KG1 (cell line): Measurements from ENCODE around the gene ABRACL.

Experiments
- DNase-seq: peaks from one replicate; lab custom pipeline; 2025; lab: John Stamatoyannopoulos, UW

Gene ABRACL

DNA sequence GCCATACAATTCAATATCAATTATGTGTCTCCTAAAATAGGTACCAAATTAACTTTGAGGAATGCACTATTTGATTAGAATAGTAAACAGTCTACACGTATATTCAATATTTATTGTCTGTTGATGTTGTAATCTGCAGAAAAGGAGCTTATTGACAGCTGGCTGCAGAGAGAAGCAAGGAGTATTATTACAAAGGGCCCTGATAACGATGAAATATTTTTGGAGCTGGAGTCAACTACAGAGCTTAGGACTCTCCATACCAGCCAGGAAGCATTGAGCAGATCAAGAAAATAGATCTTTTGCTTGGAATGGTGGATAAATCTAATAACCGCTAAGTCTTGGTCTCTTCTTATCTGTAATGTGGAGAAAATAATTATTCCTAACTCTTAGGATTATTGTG, 25.5 kb downstream of the ABRACL start:
- DNase-seq: no peak

- no peak for DNase-seq
Measured at GRCh38 chr6:139055709-139056108, 27.2 kb downstream of the ABRACL start.

DNA sequence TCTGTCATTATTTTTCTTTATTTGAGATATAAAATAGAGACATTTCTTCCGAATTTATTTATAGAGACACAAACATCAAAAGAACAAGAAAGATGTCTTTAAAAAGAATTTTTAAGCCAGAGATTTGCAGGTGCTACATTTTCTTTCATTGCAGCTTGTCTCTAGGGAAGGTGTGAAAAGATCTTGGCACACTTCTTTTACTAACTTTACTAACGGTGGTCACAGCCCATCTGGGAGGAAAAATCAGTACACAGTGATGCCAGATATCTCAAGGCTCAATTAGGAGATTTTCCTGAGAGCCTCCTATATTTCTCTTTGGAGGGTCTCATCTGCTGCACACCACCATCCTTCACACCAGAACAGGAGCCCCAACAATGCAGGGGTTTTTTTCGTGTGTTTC, 29.5 kb downstream of the ABRACL start:
- no peak for DNase-seq

DNA sequence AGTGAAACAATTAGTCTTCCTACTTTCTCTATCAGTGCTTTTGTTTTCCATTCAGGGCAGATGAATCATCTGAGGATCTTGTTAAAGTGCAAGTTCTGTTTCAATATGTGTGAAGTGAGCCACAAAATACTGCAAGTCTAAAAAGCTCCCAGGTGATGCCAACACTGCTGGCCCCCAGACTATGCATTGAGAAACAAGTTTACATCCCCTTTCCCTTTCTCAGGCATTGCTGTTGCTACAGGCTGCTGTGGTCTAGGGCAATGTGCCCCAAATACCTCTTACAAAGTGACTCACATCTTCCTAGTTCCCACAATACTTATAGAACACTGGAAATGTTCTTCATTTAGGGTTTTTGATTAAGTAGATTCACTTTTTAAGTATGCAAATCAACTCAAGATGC, 31.8 kb downstream of the ABRACL start:
- no peak for DNase-seq

- no peak for DNase-seq
Measured at GRCh38 chr6:139062932-139063646, 34.5 kb downstream of the ABRACL start.

DNA sequence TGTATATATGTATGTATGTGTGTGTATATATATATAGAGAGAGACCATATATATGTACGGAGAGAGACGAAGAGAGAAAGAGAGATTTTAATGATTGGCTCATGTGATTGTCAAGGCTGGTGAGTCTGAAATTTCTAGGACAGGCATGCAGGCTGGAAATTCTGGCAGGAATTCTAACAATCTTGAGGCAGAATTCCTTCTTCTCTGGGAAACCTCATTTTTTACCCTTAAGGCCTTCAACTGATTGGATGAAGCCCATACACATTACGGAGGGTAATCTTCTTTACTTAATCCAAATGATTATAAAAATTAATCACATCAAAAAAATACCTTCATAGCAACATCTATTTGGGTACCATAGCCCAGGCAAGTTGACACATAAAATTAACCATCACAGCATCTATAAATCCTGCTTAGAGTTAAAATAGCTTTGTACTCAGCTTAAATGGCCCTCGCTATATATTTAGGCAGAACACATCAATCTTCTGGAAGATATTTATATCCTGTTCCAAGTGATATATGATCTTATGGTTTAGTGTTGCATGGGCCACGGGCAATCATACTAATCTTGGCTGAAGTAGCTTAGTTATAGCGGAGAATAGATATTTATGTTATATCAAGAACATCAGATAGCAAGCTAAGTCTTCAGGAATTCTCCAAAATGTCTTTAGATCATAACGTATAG, 36.6 kb downstream of the ABRACL start:
- DNase-seq: no peak

DNA sequence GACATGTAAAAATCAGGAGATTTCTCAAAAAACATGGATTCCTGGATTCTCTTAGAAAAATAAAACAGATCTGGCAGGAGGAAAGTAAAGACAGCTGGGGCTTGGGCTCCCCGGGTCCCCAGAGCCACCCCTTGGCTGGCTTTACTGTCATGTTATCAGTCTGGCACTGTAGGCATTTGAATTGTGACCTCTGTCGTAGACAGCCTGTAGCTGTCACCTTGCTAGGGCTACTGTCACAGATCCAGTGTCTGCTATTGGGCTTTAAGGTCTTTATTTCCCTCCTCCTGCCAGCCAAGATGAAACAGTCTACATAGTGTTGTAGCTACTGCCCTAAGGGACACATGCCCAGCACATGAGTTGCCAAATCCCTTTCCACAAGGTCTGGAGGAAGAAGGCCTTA, 37.5 kb downstream of the ABRACL start:
- DNase-seq: no peak

DNA sequence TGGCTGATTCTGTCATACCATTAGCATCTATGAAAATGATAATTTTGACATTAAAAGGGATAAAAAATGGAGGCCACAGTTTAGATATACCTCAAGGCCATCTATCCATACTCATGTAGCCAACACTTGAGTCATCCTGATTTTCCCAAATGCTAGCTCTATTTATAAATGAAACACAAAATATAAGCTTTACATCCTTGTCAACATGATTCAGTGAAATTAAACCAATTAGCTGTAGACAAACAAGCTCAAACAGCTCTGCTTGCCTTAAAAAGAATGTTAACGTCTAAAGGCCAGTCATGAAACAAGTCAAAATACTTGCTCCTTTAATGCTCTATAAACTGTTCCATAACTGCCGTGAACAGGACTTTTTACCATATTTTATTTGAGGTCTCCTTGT, 40.3 kb downstream of the ABRACL start:
- no peak for DNase-seq

DNA sequence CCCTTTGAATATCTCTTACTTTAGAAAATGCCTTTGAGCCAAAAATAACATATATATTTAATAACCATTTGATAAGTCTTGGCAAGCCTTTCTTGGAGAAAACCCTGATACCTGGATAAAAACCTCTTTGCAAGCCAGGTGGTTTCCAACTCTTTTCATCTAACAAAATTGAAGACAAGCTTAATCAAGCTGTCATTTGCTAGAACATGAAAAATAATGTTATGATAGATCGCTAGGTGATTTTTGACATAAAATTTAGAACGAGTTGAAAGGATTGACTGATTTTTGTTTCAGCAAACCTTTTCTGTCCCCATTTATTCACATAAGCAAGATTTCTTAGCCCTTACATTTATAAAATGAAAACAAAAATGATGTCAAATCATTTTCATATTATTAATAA, 44.6 kb downstream of the ABRACL start:
- no peak for DNase-seq

GRCh38 chr6:139079018-139079417, 50.5 kb downstream of the ABRACL start:
- DNase-seq: no peak

DNA sequence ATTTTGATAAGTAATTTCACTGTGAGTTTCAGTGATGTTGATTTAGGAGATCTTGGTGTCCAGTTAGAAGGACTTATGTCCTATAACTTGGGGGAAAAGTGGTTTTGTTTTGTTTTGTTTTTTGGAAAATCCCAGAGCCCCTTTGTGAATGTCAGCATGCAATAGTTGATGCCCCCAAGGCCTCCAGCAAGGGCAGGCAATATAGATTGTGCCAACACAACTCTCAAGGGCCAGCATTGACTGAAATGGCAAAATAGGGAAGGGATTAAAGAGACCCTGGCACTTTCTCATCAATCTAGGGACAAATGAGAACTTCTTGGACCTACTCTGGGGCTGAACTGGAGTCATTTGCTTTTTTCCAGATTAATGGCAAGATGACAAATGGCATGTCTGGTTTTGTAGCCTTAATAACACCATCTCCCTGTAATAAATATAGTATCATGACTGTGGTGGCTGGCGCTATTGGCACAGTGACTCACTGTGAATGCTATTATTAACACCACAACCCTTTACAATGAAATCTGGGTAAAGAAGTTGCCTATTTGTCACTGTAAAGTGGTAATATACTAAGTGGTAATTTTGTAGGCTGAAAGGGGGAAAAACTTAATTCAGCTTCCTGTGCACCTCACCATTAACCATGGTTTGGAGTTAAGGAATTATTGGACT, 51.8 kb downstream of the ABRACL start:
- no peak for DNase-seq

DNA sequence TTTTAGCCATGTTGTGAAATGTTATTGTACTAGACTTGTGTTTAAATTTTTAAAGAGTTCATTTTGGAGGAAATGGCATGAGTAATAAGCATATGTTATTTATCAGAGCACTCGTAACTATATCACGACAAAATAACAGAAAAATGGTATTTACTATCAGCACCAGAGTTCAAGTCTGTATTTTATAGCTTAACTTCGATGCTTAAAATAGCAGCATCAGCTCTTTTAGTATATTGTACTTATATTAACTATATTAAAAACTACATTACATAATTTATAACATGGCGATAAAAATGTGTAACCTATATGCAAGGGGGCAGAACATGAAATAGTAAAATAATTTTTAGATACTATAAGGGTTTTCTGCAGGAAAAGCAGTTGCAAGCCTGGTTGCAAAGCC, 52.9 kb downstream of the ABRACL start:
- DNase-seq: no peak

- DNase-seq: no peak
Measured at GRCh38 chr6:139082370-139082769, 53.8 kb downstream of the ABRACL start.

- DNase-seq: no peak
Measured at GRCh38 chr6:139091826-139092225, 63.3 kb downstream of the ABRACL start.
